ENCODE data around the gene LRMDA.

Gene LRMDA

DNA sequence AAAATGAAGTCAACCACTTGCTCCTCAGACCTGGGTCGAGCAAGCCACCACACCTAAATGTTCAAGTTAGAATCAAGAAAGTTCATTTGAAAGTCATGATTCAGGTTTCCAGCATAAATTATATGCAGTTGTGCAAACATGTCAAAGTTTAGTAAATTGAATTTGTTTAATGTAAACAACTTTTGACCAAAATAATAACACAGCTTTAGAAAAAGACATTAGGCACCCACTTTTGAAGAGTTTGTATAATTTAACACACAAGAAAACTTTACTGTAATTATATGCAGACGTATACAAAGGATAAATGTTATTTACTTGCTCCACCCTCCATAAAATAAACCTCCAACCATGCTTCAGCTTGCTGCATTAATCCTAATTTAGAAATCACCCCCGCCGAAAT, 680.0 kb downstream of the LRMDA start:
- DNase-seq (ENCODE audit: low read depth in 1 of 2, low spot score in 1 of 2) = no peak

GRCh38 chr10:76111986-76112825, 680.8 kb downstream of the LRMDA start:
- DNase-seq (ENCODE audit: low read depth in 1 of 2, low spot score in 1 of 2) = no peak

DNA sequence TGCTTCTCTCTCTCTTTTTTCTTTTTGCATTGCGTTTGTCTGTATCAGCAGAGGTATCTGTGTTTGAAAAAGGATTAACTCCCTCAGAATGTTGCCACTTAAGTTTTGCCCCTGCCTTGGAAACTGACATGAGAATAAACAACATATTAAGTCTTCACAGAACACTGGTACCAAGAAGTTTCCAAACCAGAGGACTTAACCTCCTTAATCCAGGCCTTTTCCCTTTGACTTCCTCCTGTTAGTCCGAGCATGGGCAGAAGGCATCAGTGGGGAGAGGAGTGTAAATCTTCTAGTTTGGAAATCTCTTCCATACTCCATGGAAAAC, 681.4 kb downstream of the LRMDA start:
- DNase-seq (ENCODE audit: low read depth in 1 of 2, low spot score in 1 of 2) = no peak

GRCh38 chr10:76113952-76114351, 682.5 kb downstream of the LRMDA start:
- no peak for DNase-seq (ENCODE audit: low read depth in 1 of 2, low spot score in 1 of 2)

GRCh38 chr10:76114581-76115001, 683.2 kb downstream of the LRMDA start:
- DNase-seq (ENCODE audit: low read depth in 1 of 2, low spot score in 1 of 2) = no peak

DNA sequence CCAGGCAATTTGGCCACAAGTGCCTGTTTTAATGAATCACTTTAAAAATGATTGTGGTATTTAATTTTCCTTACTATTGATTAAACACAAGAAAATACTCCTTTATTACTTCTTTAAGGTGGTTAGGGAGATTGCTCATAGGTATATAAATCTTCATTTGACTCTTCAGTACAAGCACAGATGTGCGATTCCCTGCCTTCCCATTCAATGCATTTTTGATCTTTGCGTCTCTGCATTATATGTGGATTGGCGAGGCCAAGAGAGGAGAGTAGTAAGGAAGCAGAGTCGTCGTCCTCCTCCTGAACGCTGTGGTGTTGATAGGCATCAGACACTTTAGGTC, 683.7 kb downstream of the LRMDA start:
- no peak for DNase-seq (ENCODE audit: low read depth in 1 of 2, low spot score in 1 of 2)

- no peak for DNase-seq (ENCODE audit: low read depth in 1 of 2, low spot score in 1 of 2)
Measured at GRCh38 chr10:76115471-76116155, 684.2 kb downstream of the LRMDA start.

DNA sequence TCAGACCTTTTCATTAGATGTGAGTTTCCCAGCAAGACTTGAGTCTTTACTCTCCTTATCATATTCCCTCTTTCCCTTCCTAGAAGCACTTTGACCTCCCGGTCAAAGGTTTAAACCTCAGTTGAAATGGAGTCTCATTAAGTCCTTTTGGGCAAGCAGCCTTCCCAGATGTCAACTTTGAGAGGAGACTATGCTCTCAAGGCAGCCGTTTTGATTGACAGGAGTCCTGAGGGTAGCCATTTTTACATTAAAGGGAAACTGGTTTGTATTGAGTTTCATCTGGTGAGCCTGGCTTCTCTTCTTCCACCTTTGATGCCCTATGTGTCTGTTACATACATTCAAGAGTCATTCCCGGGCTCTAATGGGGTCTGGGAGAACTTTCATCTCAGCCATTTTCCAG, 685.1 kb downstream of the LRMDA start:
- DNase-seq (ENCODE audit: low read depth in 1 of 2, low spot score in 1 of 2) = no peak

- DNase-seq (ENCODE audit: low read depth in 1 of 2, low spot score in 1 of 2) = no peak
Measured at GRCh38 chr10:76117949-76118348, 686.5 kb downstream of the LRMDA start.

- DNase-seq (ENCODE audit: low read depth in 1 of 2, low spot score in 1 of 2) = no peak
Measured at GRCh38 chr10:76119036-76119435, 687.6 kb downstream of the LRMDA start.

- DNase-seq (ENCODE audit: low read depth in 1 of 2, low spot score in 1 of 2) = no peak
Measured at GRCh38 chr10:76119515-76119914, 688.1 kb downstream of the LRMDA start.

GRCh38 chr10:76122056-76122455, 690.6 kb downstream of the LRMDA start:
- DNase-seq (ENCODE audit: low read depth in 1 of 2, low spot score in 1 of 2) = no peak

GRCh38 chr10:76124280-76124679, 692.9 kb downstream of the LRMDA start:
- no peak for DNase-seq (ENCODE audit: low read depth in 1 of 2, low spot score in 1 of 2)

DNA sequence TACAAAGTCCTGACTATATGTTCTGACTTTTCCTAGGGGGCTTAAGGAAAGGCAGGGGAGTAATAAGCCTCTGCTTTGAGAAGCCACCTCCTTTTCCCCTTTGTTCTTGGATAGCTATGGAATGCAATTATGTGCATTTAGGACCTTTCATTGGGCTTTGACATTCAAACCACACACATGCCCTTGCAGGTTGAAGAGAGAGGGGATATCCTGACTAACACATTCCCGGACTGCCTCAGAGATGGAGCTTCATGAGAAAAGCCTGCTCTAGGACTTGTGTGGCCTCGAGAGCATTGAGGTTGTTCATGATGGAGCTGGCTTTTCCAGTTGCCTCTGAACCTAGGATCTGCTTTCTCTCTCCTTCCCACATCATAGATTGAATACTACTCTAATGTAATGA, 694.5 kb downstream of the LRMDA start:
- no peak for DNase-seq (ENCODE audit: low read depth in 1 of 2, low spot score in 1 of 2)

- no peak for DNase-seq (ENCODE audit: low read depth in 1 of 2, low spot score in 1 of 2)
Measured at GRCh38 chr10:76126607-76127527, 695.4 kb downstream of the LRMDA start.

DNA sequence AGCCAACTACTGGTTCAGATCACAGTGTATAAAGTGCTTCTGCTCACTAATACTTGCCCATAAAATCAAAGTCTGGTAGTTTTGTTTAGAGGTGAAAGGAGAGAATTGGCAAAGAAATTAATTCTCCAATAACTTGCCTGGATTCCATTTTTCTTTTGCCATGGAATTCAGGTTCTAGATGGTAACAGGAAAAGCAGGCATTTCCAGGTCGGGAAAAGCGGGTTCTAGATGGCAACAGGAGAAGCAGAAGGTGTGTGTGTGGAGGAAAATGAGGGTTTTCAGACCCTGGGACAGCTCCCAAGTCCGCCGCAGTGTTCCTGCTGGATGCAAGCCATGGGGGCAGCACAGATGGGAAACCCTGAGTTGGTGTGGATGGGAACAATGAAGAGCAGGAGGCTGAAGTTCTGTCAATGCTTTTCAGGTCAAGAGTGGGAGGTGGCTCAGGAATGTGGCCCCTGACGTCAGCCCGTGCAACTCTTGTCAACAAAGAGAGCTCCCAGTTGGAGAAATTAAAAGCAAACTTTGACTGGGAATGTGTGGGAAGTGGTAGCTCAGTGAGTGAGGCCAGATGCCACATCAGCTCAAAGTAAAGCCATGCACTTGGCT, 696.7 kb downstream of the LRMDA start:
- no peak for DNase-seq (ENCODE audit: low read depth in 1 of 2, low spot score in 1 of 2)

GRCh38 chr10:76129213-76129612, 697.8 kb downstream of the LRMDA start:
- no peak for DNase-seq (ENCODE audit: low read depth in 1 of 2, low spot score in 1 of 2)

DNA sequence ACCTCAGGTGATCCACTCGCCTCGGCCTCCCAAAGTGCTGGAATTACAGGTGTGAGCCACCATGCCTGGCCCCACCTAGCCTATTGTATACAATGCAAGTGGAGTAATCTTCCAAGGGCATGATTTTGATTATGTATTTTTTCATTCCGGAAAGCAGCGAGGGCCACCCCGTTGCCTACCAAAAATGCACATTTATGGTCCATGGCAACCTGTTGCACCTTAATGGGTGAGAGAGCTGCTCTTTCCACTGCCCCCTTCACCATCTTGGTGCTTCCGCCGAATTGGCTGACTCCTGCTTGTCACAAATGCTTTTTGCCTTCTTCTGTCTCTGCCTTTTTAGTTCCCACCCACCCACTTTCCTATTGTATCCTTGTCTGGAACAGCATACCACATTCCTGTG, 699.5 kb downstream of the LRMDA start:
- DNase-seq (ENCODE audit: low read depth in 1 of 2, low spot score in 1 of 2) = no peak

DNA sequence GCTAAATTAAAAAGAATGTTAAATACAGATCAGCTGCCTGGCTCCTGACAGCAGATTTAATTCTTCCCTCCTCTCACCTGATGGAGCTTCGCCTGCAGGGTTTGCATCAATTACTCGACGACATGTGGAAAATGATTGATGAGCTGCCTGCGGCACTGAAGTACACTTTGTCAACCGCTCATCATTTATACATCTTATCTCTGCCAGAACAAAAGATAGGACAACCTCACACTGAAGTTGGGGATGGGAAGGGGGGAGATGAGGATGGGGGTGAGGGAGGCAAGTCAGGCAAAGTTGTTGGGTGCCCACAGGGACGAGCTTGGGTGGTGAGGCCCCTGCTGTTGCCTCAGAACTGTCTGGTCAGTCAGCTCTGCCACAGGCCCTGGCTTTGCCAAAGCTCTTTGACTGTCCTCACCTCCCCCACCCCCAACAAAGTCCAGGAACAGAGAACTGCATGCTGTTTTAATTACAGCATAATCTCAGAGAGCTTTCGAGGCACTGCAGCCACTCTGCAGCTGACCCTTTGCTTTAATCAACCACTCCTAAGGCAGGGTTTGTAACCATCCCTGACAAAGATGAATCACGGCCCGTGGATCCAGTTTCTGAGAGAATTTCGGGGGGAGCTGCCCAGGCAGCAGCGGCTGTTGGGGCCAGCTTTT, 702.3 kb downstream of the LRMDA start:
- no peak for DNase-seq (ENCODE audit: low read depth in 1 of 2, low spot score in 1 of 2)

DNA sequence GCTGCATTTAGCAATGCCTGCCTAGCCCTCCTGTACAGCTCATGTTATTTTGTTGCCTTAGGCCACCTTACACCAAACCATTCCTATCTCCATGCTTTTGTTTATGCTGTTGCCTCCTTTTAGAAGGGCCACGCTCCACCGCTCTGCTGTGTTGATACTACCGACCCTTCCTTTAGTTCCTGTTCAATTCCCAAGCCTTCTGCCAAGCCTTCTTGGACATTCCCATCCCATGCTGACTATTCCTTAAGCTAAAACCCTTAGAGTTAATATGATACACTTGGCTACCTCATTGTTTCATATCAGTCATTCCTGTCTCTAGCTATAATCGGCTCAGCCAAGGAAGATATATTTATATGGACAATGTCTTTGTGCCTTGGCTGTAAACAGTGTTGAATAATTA, 705.5 kb downstream of the LRMDA start:
- DNase-seq (ENCODE audit: low read depth in 1 of 2, low spot score in 1 of 2) = no peak

GRCh38 chr10:76138286-76138685, 706.9 kb downstream of the LRMDA start:
- DNase-seq (ENCODE audit: low read depth in 1 of 2, low spot score in 1 of 2) = no peak

Data from stimulated activated CD4-positive, alpha-beta T cell treated with anti-CD3 and anti-CD28 coated beads, Interleukin-15, amount 100 ng/mL, for 1 hour (primary cell).